ENCODE data around the gene DDX42. TPM values are rescaled to one million over a fixed set of nuclear protein-coding genes. Genes with fewer than 3 reads are reported as not detected.

Gene DDX42
- total RNA-seq, 4 donors from 2014 or later: 56.9 to 222 (median 84.9) TPM

- no peaks in the 10 kb centered on the region for H3K27me3 ChIP-seq
- peaks cover 83% of the 10 kb centered on the region for H3K36me3 ChIP-seq
- DNase-seq (ENCODE audit: low spot score in 2 of 2): no peak
- H3K4me1 ChIP-seq: peaks cover 53% of the 10 kb centered on the region
- no peak overlapping the region for H3K27ac ChIP-seq
- H3K9me3 ChIP-seq: no peaks in the 10 kb centered on the region
- no peak overlapping the region for H3K4me3 ChIP-seq
- 83% methylated on average over 14 of the region's 15 CpGs for WGBS
- no peak for TF ChIP-seq POLR2AphosphoS5 (IDR thresholded peaks at IDR 0.05)
- TF ChIP-seq CTCF (IDR thresholded peaks at IDR 0.05): no peak
These were observed 59.9 kb downstream of the DDX42 start for GRCh38 chr17:63833741-63834373.

GRCh38 chr17:63834431-63835166 is 60.6 kb downstream of the DDX42 start:
- DNase-seq (ENCODE audit: low spot score in 2 of 2): no peak
- Histone ChIP-seq H3K9me3 (no peaks in the 10 kb centered on the region), H3K27me3 (no peaks in the 10 kb centered on the region), H3K4me1 (peaks cover 53% of the 10 kb centered on the region), H3K4me3 (no peak overlapping the region), H3K36me3 (peaks cover 76% of the 10 kb centered on the region), H3K27ac (no peak overlapping the region)
- 24% methylated on average over 8 of the region's 13 CpGs for WGBS
- TF ChIP-seq POLR2A (IDR thresholded peaks at IDR 0.05): no peak
- TF ChIP-seq POLR2AphosphoS5 (IDR thresholded peaks at IDR 0.05): no peak
- TF ChIP-seq EP300 (IDR thresholded peaks at IDR 0.05): no peak
- peak; percentile 41 to 52 for TF ChIP-seq CTCF (IDR thresholded peaks at IDR 0.05)

- no peaks in the 10 kb centered on the region for H3K27me3 ChIP-seq
- H3K27ac ChIP-seq: no peak overlapping the region
- peaks cover 57% of the 10 kb centered on the region for H3K4me1 ChIP-seq
- no peaks in the 10 kb centered on the region for H3K9me3 ChIP-seq
- no peak overlapping the region for H3K4me3 ChIP-seq
- H3K36me3 ChIP-seq: peaks cover 70% of the 10 kb centered on the region
- TF ChIP-seq POLR2AphosphoS5 (IDR thresholded peaks at IDR 0.05): no peak
- TF ChIP-seq CTCF (IDR thresholded peaks at IDR 0.05): no peak
- TF ChIP-seq EP300 (IDR thresholded peaks at IDR 0.05): no peak
- DNase-seq (ENCODE audit: low spot score in 2 of 2): no peak
- 83% methylated on average over 9 of the region's 9 CpGs for WGBS
These were observed 61.3 kb downstream of the DDX42 start for GRCh38 chr17:63835167-63835720.

- WGBS: 93% methylated on average over 7 of the region's 7 CpGs
- no peak overlapping the region for H3K27ac ChIP-seq
These were observed 62.8 kb downstream of the DDX42 start for GRCh38 chr17:63836811-63837210.

More at GRCh38 chr17:63836811-63837210, 62.8 kb downstream of the DDX42 start:
- TF ChIP-seq CTCF (IDR thresholded peaks at IDR 0.05): no peak
- no peak for TF ChIP-seq POLR2AphosphoS5 (IDR thresholded peaks at IDR 0.05)
- TF ChIP-seq EP300 (IDR thresholded peaks at IDR 0.05): no peak
- no peak for TF ChIP-seq POLR2A (IDR thresholded peaks at IDR 0.05)
- Histone ChIP-seq H3K36me3 (peaks cover 54% of the 10 kb centered on the region), H3K27me3 (no peaks in the 10 kb centered on the region), H3K9me3 (no peaks in the 10 kb centered on the region), H3K4me3 (no peak overlapping the region), H3K4me1 (peaks cover 71% of the 10 kb centered on the region)
- DNase-seq (ENCODE audit: low spot score in 2 of 2): no peak

Measured in suprapubic skin (tissue), 4 donors.